ENCODE data around the gene IGDCC3. TPM values are rescaled to one million over a fixed set of nuclear protein-coding genes. Genes with fewer than 3 reads are reported as not detected.

IGDCC3 gene
- polyA plus RNA-seq, 5 donors, result 5.5 to 12.9 (median 10.8) TPM

DNA sequence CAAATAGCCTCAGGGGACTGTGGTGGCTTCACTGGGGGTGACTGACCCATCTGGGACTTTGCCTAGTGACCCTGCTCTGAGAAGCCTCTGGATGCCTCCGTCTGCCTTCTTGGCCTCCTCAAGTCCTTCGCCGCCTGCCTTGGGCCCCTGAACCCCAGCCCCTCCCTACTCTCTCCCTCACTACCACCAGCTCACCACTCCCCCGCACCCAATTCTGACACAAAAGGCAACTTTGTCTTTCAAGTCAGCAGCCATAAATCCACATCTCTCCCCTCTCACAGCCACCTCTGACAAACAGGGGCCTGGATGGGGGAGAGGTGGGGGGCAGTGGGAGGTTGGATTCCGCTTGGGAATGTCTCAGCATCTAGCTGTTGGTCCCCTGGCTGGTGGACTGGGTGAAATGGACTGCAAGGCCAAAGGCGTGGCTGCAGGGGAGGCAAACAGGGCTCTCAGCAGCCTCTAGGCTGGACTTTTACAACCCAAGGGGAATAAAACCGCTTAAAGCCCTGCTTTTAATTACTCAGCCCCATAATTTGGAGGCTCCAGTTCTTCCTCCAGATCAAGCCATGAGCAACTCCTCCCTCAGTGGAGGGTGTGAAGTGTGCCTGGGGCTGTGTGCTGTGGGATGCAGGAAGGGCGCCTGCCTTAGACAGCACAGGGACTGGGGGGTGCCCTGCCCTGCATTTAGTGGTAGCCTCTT is 33.4 kb downstream of the IGDCC3 start:
- DNase-seq, result no peak

GRCh38 chr15:65343374-65343981 is 34.3 kb downstream of the IGDCC3 start:
- no peak for DNase-seq

DNA sequence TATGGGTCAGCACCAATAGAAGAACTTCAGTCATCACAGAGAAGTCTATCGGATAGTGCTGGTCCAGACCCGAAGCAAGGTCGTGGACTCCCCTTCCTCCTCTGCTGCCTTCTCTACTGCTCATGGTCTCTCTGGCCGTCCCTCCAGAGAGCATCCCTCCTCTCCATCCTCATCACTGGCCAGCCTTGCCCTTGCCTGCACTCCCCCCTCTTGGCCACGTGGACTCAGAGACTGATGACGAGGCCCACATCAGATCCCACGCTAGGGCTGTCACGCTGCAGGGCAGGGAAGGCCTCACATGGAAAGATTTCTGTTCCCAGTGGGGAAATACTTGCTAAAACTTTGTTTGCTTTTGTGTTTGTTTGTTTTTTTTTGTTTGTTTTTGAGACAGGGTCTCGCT is 35.3 kb downstream of the IGDCC3 start:
- no peak for DNase-seq

- no peak for DNase-seq
Measured at GRCh38 chr15:65339920-65340319, 37.9 kb downstream of the IGDCC3 start.

- DNase-seq, result no peak
Measured at GRCh38 chr15:65339416-65339815, 38.4 kb downstream of the IGDCC3 start.

DNA sequence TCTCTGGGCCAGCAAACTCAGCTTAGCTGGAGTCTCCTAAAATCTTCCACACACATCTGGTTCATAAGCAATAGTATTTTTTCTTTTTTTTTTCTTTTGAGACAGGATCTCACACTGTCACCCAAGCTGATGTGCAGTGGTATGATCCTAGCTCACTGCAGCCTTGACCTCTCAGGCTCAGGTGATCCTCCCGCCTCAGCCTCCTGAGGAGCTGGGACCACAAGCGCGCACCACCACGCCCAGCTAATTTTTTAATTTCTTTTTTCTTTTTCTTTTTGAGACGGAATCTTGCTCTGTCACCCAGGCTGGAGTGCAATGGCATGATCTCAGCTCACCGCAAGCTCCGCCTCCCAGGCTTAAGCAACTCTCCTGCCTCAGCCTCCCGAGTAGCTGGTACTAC is 39.0 kb downstream of the IGDCC3 start:
- no peak for DNase-seq

DNA sequence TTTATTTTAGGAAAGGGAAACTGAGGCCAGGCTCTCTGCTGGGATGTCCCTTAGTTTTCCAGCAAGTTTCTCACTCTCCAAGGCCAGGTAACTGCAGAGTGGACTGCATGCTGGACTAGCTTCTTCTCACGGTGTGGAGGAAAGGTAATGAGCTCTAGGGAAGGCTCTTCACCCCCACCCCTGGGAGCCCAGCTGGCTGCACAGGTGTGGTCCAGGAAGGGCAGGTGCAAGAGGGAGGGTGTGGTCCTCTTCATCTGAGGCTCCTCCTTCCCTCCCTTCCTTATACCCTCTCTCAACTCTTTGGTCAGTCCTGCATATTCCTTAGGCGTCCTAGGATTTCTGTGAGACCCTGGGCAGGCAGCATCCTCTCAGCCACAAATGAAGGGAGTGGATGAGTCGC is 39.4 kb downstream of the IGDCC3 start:
- DNase-seq, result no peak

DNA sequence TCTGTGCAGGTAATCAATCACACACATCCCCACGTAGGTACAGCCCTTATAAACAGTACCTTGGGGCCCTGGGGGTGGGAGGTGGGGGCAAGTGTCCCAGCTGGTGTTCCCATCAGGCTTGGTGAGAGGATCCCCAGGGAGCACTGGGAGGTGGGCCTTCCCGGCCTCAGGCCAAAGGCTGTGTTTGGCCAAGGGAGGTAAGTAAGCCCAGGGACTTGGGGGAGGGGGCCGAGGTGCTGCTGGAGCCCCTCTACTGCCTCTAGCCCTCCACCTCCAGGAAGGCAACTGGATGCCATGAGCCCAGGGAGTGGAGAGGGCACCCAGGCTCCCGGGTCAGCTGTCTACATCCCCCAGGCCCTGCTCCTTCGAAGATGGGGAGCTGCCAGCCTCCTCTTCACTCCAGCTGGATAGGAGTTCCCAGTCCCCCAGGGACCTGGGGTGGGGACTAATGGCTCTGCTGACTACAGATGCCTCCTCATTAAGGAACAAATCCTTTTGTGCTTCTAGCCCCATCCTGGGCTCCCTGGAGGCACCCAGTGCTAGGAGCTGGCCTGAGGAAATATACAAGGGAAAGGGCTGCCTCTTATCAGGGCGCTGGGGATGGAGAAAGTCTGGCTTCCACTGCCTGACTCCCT is 40.2 kb downstream of the IGDCC3 start:
- no peak for DNase-seq

- DNase-seq, result no peak
Measured at GRCh38 chr15:65336493-65337435, 41.0 kb downstream of the IGDCC3 start.

DNA sequence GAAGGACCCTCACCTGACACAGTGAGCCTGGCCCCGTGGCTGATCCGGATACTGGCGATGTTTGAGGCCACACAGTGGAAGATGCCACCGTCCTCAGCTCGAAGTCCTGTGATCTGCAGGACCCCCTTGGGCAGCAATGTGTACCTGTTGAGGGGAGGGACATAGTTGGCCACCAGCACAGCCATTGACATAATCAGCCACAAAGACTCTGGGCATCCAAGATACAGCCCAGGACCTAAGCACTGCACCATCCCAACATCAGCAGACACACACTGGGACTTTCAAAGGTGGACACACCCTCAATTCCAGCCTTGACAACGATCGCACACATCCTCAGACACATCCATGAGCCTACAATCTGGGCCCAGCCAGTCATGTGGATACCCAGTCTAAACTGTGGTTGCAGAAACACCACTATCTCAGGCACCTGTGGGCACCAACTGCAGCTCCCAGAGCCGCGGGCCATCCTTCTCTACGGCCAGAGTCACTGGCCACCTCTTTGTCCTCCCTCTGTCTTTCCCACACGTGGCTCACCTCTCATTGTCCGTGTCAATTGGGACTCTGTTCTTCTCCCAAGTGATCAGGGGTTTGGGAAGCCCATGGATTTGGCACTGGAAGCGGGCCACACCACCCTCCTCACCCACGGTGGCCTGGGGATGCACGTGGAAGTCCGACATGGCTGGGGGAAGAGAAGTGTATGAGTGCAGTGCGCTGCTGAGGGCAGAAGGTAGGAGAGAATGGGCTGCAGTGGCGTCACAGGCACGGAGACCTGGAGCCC is 42.3 kb downstream of the IGDCC3 start:
- no peak for DNase-seq

- DNase-seq, result no peak
Measured at GRCh38 chr15:65334586-65335231, 43.1 kb downstream of the IGDCC3 start.

DNA sequence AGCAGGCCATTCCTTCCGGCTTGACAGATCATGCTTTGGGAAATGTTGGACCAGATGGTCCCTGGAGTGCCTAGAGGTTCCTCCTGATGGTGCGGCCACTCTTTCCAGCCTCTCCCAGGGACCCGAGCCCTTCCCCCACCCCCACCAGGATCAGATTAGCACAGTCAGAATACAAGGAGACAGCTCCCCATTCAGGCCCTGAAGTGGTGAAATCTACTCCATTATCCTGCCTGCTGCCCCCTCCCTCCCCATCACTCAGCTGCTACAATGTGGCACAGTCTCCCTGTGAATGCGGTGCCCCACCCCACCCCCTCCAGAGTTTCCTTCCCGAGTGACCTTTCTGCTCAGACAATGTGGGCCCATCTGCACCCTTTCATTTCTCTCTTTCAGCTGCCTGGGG is 43.9 kb downstream of the IGDCC3 start:
- no peak for DNase-seq

DNA sequence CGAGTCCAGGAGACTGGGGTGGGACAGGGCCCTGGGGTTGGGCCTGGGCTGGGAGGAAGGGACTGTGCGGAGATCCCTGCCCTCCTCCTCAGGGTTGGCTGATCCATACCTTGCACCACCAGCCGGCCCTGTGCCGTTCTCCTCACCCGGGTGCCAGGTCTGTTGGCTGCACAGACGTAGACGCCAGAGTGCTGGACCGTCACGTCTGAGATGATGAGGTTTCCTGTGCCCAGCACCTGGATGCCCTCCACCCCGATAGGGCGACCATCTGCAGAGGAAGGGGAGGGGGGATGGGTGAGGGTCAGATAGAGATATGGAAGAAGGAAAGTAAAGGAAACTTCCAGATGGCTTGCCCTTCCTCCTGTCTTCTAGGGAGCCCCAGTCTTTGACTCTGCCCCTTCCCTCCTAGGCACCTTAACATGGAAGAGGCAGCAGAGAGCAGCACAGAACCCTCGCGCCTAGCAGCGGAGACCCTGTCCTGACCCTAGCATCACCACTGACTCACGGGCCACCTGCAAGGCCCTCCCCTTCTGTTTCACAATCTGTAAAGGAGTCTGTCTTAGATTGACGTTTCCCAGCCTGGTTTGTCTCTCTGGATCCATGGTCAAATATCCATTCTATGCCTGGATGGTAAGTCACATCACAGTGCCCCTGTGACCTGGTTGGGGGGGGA is 44.5 kb downstream of the IGDCC3 start:
- no peak for DNase-seq

GRCh38 chr15:65332391-65333147 is 45.2 kb downstream of the IGDCC3 start:
- no peak for DNase-seq

DNA sequence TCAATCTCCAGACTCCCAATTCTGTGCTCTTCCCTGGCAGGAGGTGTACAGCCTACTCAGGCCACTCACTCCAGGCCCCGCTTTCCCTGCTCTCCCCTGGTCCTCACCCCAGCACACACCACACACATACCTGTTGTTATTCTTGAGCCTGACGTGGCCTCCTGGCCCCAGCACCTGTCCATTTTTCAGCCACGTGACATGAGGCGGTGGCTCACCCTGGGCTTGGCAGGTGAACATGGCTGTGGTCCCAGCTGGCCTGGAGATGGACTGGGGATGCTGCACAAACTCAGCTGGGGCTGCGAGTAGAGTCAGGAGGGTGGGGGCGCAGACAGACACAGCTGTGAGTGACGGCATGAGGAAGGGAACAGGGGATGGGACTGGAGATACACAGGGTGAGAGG is 46.0 kb downstream of the IGDCC3 start:
- no peak for DNase-seq

DNA sequence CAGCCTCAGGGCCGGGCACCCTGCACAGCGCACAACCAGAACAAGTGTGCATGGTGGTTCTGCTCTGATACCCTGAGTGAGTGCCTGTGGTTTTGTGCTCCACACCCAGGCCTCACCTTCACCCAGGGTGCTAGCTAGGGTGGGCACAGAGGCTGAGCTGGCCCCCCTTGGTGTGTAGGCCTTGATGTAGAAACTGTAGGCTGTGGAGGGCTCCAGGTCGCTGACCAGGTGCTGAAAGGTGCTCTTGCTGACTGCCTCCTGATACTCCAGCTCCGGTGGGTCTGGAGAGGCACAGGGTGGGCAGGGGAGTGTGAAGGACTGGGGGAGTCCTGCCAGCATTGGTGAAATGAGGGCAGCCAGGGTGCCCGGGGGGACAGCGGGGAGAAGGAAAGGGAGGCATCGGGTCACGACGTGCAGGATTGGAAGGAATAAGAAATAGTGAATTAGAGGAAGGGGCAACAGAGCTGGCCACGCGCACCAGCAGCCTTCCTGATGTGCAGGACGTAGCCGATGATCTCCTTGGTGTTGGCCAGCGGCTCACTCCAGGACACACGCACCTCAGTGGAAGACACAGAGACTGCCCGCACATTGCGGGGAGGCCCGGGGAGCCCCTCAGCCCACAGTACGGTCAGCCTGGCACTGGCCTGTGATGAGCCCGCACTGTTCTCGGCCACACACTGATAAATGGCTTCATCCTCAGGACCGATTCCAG is 46.7 kb downstream of the IGDCC3 start:
- no peak for DNase-seq

GRCh38 chr15:65329984-65330735 is 47.6 kb downstream of the IGDCC3 start:
- DNase-seq, result no peak
